VCaP (cell line): ENCODE data around the gene BEGAIN.

Source experiments
- H3K27ac ChIP-seq: fragments of 450-650 bp; 2 replicates; pipeline ENCODE4 v1.5.1; 2017
- CTCF ChIP-seq: fragments of 450-650 bp; conservative IDR thresholded peaks from 2 replicates; pipeline ENCODE4 v1.5.1; 2017; ENCODE audit warnings: mild to moderate bottlenecking, moderate library complexity

The BEGAIN gene

GRCh38 chr14:100608064-100608463, 20.8 kb upstream of the BEGAIN start:
- no peak for TF ChIP-seq CTCF

GRCh38 chr14:100607611-100607956, 20.4 kb upstream of the BEGAIN start:
- TF ChIP-seq CTCF, result no peak
- H3K27ac ChIP-seq, result no peak overlapping the region

More at GRCh38 chr14:100608064-100608463, 20.8 kb upstream of the BEGAIN start:
- H3K27ac ChIP-seq, result no peak overlapping the region

GRCh38 chr14:100606687-100607610, 19.7 kb upstream of the BEGAIN start:
- no peak overlapping the region for H3K27ac ChIP-seq
- no peak for TF ChIP-seq CTCF

GRCh38 chr14:100605706-100606686, 18.8 kb upstream of the BEGAIN start:
- no peak overlapping the region for H3K27ac ChIP-seq
- no peak for TF ChIP-seq CTCF

GRCh38 chr14:100605230-100605629, 18.0 kb upstream of the BEGAIN start:
- H3K27ac ChIP-seq, result no peak overlapping the region
- no peak for TF ChIP-seq CTCF

GRCh38 chr14:100604709-100605108, 17.5 kb upstream of the BEGAIN start:
- TF ChIP-seq CTCF, result no peak
- no peak overlapping the region for H3K27ac ChIP-seq

GRCh38 chr14:100604121-100604501, 16.9 kb upstream of the BEGAIN start:
- no peak overlapping the region for H3K27ac ChIP-seq

More at GRCh38 chr14:100604121-100604501, 16.9 kb upstream of the BEGAIN start:
- TF ChIP-seq CTCF, result no peak
